GM18519 (cell line): ENCODE measurements around the gene SYNDIG1.

Experiments
- ATAC-seq: cut with Tn5 transposase; IDR thresholded peaks from one replicate; pipeline ENCODE4 v1.9.1; 2021; ENCODE audit warnings: mild to moderate bottlenecking, moderate library complexity; ENCODE audit not compliant: unreplicated experiment, low FRiP score

Gene SYNDIG1

GRCh38 chr20:24469894-24470745 lies 691 bp downstream of the SYNDIG1 start:
- no peak for ATAC-seq

- ATAC-seq = no peak
Observed at GRCh38 chr20:24470746-24471582, 1.5 kb downstream of the SYNDIG1 start.

- no peak for ATAC-seq
Observed at GRCh38 chr20:24472426-24472825, 3.0 kb downstream of the SYNDIG1 start.

- no peak for ATAC-seq
Observed at GRCh38 chr20:24473435-24474223, 4.2 kb downstream of the SYNDIG1 start.

GRCh38 chr20:24477831-24478547 lies 8.6 kb downstream of the SYNDIG1 start:
- no peak for ATAC-seq

GRCh38 chr20:24478584-24478983 lies 9.2 kb downstream of the SYNDIG1 start:
- ATAC-seq = no peak

GRCh38 chr20:24479106-24479505 lies 9.7 kb downstream of the SYNDIG1 start:
- ATAC-seq = no peak

- no peak for ATAC-seq
Observed at GRCh38 chr20:24479595-24479994, 10.2 kb downstream of the SYNDIG1 start.

- no peak for ATAC-seq
Observed at GRCh38 chr20:24480509-24480908, 11.1 kb downstream of the SYNDIG1 start.

- no peak for ATAC-seq
Observed at GRCh38 chr20:24481173-24481572, 11.7 kb downstream of the SYNDIG1 start.

- no peak for ATAC-seq
Observed at GRCh38 chr20:24483435-24484080, 14.1 kb downstream of the SYNDIG1 start.

GRCh38 chr20:24484081-24484450 lies 14.6 kb downstream of the SYNDIG1 start:
- ATAC-seq = no peak

- no peak for ATAC-seq
Observed at GRCh38 chr20:24485981-24486380, 16.6 kb downstream of the SYNDIG1 start.

GRCh38 chr20:24487240-24487639 lies 17.8 kb downstream of the SYNDIG1 start:
- ATAC-seq = no peak

- no peak for ATAC-seq
Observed at GRCh38 chr20:24487648-24488047, 18.2 kb downstream of the SYNDIG1 start.

- ATAC-seq = no peak
Observed at GRCh38 chr20:24488064-24488799, 18.8 kb downstream of the SYNDIG1 start.

GRCh38 chr20:24488800-24489175 lies 19.4 kb downstream of the SYNDIG1 start:
- no peak for ATAC-seq

- ATAC-seq = no peak
Observed at GRCh38 chr20:24489193-24489592, 19.8 kb downstream of the SYNDIG1 start.

- no peak for ATAC-seq
Observed at GRCh38 chr20:24489631-24490260, 20.3 kb downstream of the SYNDIG1 start.
